ENCODE results near the gene NR2C2. TPM values are rescaled to one million over a fixed set of nuclear protein-coding genes. Genes with fewer than 3 reads are reported as not detected.

NR2C2 gene
- total and polyA plus RNA-seq, 9 of the 15 experiments (the other 6 are each of a cell fraction or from before 2014, with no cell fraction given): 6.1 to 33.0 (median 14.6) TPM

DNA sequence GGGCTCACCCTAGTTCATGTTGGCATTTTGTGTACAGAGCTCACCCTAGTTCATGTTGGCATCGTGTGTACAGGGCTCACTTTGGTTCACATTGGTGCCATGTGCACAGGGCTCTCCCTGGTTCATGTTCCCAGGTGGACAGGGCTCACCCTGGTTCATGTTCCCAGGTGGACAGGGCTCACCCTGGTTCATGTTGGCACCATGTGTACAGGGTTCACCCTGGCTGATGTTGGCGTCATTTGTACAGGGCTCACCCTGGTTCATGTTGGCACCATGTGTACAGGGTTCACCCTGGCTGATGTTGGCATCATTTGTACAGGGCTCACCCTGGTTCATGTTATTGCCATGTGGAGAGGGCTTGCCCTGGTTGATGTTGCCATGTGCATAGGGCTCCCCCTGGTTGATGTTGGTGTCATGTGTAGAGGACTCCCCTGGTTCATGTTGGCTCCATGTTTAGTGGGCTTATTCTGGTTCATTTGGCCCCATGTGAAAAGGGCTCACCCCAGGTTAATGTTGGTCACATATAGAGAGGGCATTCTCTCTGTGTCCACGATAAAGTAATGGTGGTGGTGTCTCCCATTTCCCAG, 31.7 kb upstream of the NR2C2 start:
- H3K9me3 ChIP-seq (replicated peaks; ENCODE audit: control insufficient read depth, insufficient read depth, low read depth, low read length): no peaks in the 10 kb centered on the region
- no peak overlapping the region for H3K4me3 ChIP-seq
- ChIA-PET POLR2A (no interaction called here), CTCF (ENCODE audit: low intra/inter-chr PET ratio) (no interaction called here)
- intact Hi-C loops (cut with micrococcal nuclease) (loop anchor here (1.0 kb wide), 1 partner anchor 124 kb away; no protein-coding TSS in a partner anchor), in situ Hi-C loops (cut with MboI) (loop anchor here (25.0 kb wide), 2 partner anchors 403 to 1253 kb away; no protein-coding TSS in a partner anchor)
- FAIRE-seq: peak; percentile 72
- H2AFZ ChIP-seq (ENCODE audit: low read depth, low read length): no peak overlapping the region
- H3K9ac ChIP-seq (ENCODE audit: insufficient read depth in 1 of 2, low read depth in 2 of 2, low read length in 2 of 2): no peak overlapping the region
- no peaks in the 10 kb centered on the region for H3K79me2 ChIP-seq (ENCODE audit: control insufficient read depth, insufficient read depth, low read length)
- no TSS peak for BruUV-seq (replicated peaks)
- ATAC-seq: peak; percentile 59; the same call in 2 of the 3 replicates
- H3K27me3 ChIP-seq (ENCODE audit: control insufficient read depth in 2 of 2, insufficient read depth in 2 of 2, low read length in 2 of 2): peaks cover 39 to 68% of the 10 kb centered on the region in 2 experiments
- H3K36me3 ChIP-seq (ENCODE audit: control insufficient read depth, insufficient read depth, low read length): no peaks in the 10 kb centered on the region
- no peaks in the 10 kb centered on the region for H3K9me1 ChIP-seq (ENCODE audit: control insufficient read depth, insufficient read depth, low read length)
- H4K20me1 ChIP-seq (replicated peaks; ENCODE audit: control insufficient read depth, insufficient read depth, low read length): peaks cover 16% of the 10 kb centered on the region; the same call in 1 of the 2 replicates
- WGBS (ENCODE audit: insufficient coverage, low coverage, missing lambda C conversion rate): 3% methylated on average over 3 of the region's 3 CpGs
- H3K4me2 ChIP-seq (ENCODE audit: insufficient read depth, low read length): no peak overlapping the region
- H3K4me1 ChIP-seq (replicated peaks in 1 of 2; ENCODE audit: control insufficient read depth in 2 of 2, insufficient read depth in 2 of 2, low read length in 2 of 2): no peaks in the 10 kb centered on the region
- DNase-seq (ENCODE audit: extremely low read depth in 1 of 4, low spot score in 3 of 4): no peak
- no peak overlapping the region for H3K27ac ChIP-seq (ENCODE audit: extremely low read depth, low read depth, low read length)
- TF ChIP-seq, protein P1, sequence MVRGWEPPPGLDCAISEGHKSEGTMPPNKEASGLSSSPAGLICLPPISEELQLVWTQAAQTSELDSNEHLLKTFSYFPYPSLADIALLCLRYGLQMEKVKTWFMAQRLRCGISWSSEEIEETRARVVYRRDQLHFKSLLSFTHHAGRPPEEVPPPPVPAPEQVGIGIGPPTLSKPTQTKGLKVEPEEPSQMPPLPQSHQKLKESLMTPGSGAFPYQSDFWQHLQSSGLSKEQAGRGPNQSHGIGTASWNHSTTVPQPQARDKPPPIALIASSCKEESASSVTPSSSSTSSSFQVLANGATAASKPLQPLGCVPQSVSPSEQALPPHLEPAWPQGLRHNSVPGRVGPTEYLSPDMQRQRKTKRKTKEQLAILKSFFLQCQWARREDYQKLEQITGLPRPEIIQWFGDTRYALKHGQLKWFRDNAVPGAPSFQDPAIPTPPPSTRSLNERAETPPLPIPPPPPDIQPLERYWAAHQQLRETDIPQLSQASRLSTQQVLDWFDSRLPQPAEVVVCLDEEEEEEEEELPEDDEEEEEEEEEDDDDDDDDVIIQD (CRISPR knock-in tag; IDR thresholded peaks at IDR 0.05): no peak
- TF ChIP-seq ATF1 (CRISPR knock-in tag; IDR thresholded peaks at IDR 0.05) (no peak), ATF1 (tag; IDR thresholded peaks at IDR 0.05) (no peak), ZNF75A (CRISPR knock-in tag; IDR thresholded peaks at IDR 0.05) (no peak), RAD21 (CRISPR knock-in tag; conservative IDR thresholded peaks at IDR 0.05 in 1 of 2, IDR thresholded peaks at IDR 0.05 in 1 of 2) (peak; percentile 71 to 77), ETS2 (tag; IDR thresholded peaks at IDR 0.05; ENCODE audit: borderline replicate concordance, poor library complexity, severe bottlenecking) (no peak)
- TF ChIP-seq, protein P2, sequence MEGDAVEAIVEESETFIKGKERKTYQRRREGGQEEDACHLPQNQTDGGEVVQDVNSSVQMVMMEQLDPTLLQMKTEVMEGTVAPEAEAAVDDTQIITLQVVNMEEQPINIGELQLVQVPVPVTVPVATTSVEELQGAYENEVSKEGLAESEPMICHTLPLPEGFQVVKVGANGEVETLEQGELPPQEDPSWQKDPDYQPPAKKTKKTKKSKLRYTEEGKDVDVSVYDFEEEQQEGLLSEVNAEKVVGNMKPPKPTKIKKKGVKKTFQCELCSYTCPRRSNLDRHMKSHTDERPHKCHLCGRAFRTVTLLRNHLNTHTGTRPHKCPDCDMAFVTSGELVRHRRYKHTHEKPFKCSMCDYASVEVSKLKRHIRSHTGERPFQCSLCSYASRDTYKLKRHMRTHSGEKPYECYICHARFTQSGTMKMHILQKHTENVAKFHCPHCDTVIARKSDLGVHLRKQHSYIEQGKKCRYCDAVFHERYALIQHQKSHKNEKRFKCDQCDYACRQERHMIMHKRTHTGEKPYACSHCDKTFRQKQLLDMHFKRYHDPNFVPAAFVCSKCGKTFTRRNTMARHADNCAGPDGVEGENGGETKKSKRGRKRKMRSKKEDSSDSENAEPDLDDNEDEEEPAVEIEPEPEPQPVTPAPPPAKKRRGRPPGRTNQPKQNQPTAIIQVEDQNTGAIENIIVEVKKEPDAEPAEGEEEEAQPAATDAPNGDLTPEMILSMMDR (IDR thresholded peaks at IDR 0.05 in 2 of 3, conservative IDR thresholded peaks at IDR 0.05 in 1 of 3; ENCODE audit: insufficient read depth in 2 of 3, low read depth in 1 of 3, low read length in 3 of 3): peak; percentile 49 to 56 (median 53)
- TF ChIP-seq, protein P3, sequence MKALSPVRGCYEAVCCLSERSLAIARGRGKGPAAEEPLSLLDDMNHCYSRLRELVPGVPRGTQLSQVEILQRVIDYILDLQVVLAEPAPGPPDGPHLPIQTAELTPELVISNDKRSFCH (CRISPR knock-in tag; IDR thresholded peaks at IDR 0.05): no peak
- TF ChIP-seq, protein P3 (tag; IDR thresholded peaks at IDR 0.05): no peak
